Measurements from ENCODE around the gene UBN2. TPM values are rescaled to one million over a fixed set of nuclear protein-coding genes. Genes with fewer than 3 reads are reported as not detected.
"Not testable (repeated sequence)": the region's sequence is repeated elsewhere in the genome, so short reads cannot be mapped to it uniquely, and the experiment has no call there.

Gene UBN2
- total RNA-seq, 1 donor from 2014 or later: 21.0 TPM

DNA sequence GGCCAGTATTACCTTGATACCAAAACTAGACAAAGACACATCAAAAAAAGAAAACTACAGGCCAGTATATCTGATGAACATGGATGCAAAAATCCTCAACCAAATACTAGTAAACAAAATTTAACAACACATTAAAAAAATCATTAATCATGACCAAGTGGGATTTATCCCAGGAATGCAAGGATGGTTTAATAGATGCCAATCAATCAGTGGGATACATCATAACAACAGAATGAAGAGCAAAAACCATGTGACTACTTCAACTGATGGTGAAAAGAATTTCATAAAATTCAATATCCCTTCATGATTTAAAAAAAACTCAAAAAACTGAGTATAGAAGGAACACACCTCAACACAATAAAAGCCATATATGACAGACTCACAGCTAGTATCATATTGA lies 25.2 kb upstream of the UBN2 start:
- no peak overlapping the region for H3K4me3 Mint-ChIP-seq (ENCODE audit: unreplicated experiment)
- no peaks in the 10 kb centered on the region for H3K4me1 Mint-ChIP-seq (ENCODE audit: unreplicated experiment)
- H3K27ac Mint-ChIP-seq (ENCODE audit: unreplicated experiment): no peak overlapping the region
- DNase-seq (ENCODE audit: extremely low spot score, unreplicated experiment): no peak
- peaks cover 26% of the 10 kb centered on the region for H3K9me3 Mint-ChIP-seq (ENCODE audit: unreplicated experiment)
- H3K36me3 Mint-ChIP-seq (ENCODE audit: unreplicated experiment): peaks cover 1% of the 10 kb centered on the region
- peaks cover 27% of the 10 kb centered on the region for H3K27me3 Mint-ChIP-seq (ENCODE audit: unreplicated experiment)
- TF ChIP-seq, protein P1, sequence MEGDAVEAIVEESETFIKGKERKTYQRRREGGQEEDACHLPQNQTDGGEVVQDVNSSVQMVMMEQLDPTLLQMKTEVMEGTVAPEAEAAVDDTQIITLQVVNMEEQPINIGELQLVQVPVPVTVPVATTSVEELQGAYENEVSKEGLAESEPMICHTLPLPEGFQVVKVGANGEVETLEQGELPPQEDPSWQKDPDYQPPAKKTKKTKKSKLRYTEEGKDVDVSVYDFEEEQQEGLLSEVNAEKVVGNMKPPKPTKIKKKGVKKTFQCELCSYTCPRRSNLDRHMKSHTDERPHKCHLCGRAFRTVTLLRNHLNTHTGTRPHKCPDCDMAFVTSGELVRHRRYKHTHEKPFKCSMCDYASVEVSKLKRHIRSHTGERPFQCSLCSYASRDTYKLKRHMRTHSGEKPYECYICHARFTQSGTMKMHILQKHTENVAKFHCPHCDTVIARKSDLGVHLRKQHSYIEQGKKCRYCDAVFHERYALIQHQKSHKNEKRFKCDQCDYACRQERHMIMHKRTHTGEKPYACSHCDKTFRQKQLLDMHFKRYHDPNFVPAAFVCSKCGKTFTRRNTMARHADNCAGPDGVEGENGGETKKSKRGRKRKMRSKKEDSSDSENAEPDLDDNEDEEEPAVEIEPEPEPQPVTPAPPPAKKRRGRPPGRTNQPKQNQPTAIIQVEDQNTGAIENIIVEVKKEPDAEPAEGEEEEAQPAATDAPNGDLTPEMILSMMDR (IDR thresholded peaks at IDR 0.05): no peak

DNA sequence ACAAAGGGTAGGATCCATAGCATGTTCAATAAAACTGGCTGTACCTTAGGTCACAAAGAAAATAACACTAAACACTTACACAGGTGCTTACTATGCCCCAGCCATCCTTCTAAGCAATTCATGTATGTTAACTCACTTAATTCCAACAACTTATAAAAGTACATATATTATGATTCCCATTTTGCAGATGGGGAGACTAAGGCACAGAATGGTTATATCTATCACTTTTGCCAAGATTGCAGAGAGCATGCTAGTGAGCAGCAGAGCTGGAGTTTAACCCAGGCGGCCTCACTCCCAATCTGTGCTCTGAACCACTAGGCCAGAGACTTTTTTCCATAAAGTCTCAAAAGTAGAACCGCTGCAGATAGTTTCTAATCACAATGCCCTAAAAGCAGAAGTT lies 18.9 kb upstream of the UBN2 start:
- Mint-ChIP-seq H3K27me3 (ENCODE audit: unreplicated experiment) (peaks cover 38% of the 10 kb centered on the region), H3K9me3 (ENCODE audit: unreplicated experiment) (peaks cover 5% of the 10 kb centered on the region), H3K27ac (ENCODE audit: unreplicated experiment) (no peak overlapping the region), H3K36me3 (ENCODE audit: unreplicated experiment) (no peaks in the 10 kb centered on the region), H3K4me1 (ENCODE audit: unreplicated experiment) (no peaks in the 10 kb centered on the region), H3K4me3 (ENCODE audit: unreplicated experiment) (no peak overlapping the region)
- no peak for DNase-seq (ENCODE audit: extremely low spot score, unreplicated experiment)
- TF ChIP-seq, protein P1 (IDR thresholded peaks at IDR 0.05): no peak

DNA sequence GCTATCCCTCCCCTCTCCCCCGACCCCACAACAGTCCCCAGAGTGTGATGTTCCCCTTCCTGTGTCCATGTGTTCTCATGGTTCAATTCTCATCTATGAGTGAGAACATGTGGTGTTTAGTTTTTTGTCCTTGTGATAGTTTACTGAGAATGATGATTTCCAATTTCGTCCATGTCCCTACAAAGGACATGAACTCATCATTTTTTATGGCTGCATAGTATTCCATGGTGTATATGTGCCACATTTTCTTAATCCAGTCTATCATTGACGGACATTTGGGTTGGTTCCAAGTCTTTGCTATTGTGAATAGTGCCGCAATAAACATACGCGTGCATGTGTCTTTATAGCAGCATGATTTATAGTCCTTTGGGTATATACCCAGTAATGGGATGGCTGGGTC lies 17.5 kb upstream of the UBN2 start:
- DNase-seq (ENCODE audit: extremely low spot score, unreplicated experiment); H3K9me3 Mint-ChIP-seq (ENCODE audit: unreplicated experiment); H3K27ac Mint-ChIP-seq (ENCODE audit: unreplicated experiment); H3K4me3 Mint-ChIP-seq (ENCODE audit: unreplicated experiment); H3K4me1 Mint-ChIP-seq (ENCODE audit: unreplicated experiment); H3K36me3 Mint-ChIP-seq (ENCODE audit: unreplicated experiment): not testable (repeated sequence)
- H3K27me3 Mint-ChIP-seq (ENCODE audit: unreplicated experiment): peaks cover 34% of the 10 kb centered on the region

DNA sequence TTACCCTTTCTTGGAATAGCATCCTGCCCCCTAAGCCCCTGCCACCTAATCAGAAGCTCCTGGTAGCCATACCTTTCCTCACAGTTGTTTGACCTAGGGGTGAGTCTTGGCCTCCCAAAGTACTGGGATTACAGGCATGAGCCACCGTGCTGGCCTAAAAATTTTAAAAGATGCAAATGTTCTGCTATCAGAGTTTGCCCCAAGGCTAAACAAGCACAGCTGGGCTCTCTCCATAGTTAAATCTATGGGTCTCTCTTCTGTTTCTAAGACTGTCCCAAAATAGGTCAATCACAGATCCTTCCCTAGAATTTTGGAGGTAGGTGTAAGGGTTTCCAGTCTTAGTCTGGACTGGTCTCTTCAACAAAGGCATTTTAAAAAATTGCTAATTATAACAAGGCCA lies 12.9 kb upstream of the UBN2 start:
- no peaks in the 10 kb centered on the region for H3K9me3 Mint-ChIP-seq (ENCODE audit: unreplicated experiment)
- H3K4me1 Mint-ChIP-seq (ENCODE audit: unreplicated experiment): no peaks in the 10 kb centered on the region
- H3K27ac Mint-ChIP-seq (ENCODE audit: unreplicated experiment): no peak overlapping the region
- peaks cover 27% of the 10 kb centered on the region for H3K27me3 Mint-ChIP-seq (ENCODE audit: unreplicated experiment)
- TF ChIP-seq, protein P1 (IDR thresholded peaks at IDR 0.05): no peak
- no peak overlapping the region for H3K4me3 Mint-ChIP-seq (ENCODE audit: unreplicated experiment)
- H3K36me3 Mint-ChIP-seq (ENCODE audit: unreplicated experiment): no peaks in the 10 kb centered on the region
- no peak for DNase-seq (ENCODE audit: extremely low spot score, unreplicated experiment)

DNA sequence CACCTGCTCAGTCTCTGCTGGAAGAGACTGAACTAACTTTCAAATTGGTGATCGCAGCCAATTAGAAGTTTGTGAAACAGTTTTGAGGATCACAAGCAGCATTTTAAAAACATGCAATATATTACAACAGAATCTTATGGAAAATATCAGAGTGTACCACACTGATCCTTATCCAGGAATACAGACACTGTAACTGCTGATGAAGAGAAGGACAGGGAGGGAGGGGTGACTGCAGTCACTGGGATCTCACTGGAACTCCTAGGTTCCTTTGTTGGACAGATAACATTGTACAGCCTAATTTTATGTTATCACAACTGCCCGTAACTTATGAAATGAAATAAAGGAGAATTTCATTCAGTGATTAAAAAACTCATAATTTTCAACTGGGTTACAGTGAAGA lies 6.8 kb upstream of the UBN2 start:
- Mint-ChIP-seq H3K4me3 (ENCODE audit: unreplicated experiment) (no peak overlapping the region), H3K4me1 (ENCODE audit: unreplicated experiment) (no peaks in the 10 kb centered on the region), H3K27me3 (ENCODE audit: unreplicated experiment) (peaks cover 40% of the 10 kb centered on the region), H3K36me3 (ENCODE audit: unreplicated experiment) (no peaks in the 10 kb centered on the region), H3K9me3 (ENCODE audit: unreplicated experiment) (no peaks in the 10 kb centered on the region), H3K27ac (ENCODE audit: unreplicated experiment) (no peak overlapping the region)
- TF ChIP-seq, protein P1 (IDR thresholded peaks at IDR 0.05): no peak
- DNase-seq (ENCODE audit: extremely low spot score, unreplicated experiment): no peak

DNA sequence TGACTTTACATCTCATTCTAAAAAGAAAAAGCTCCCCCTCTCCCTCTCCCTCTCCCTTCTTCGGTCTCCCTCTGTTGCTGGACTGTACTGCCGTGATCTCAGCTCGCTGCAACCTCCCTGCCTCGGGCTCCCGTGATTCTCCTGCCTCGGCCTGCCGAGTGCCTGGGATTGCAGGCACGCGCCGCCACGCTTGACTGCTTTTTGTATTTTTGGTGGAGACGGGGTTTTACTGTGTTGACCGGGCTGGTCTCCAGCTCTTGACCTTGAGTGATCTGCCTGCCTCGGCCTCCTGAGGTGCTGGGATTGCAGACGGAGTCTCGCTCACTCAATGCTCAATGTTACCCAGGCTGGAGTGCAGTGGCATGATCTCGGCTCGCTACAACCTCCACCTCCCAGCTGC lies 6.2 kb upstream of the UBN2 start:
- H3K9me3 Mint-ChIP-seq (ENCODE audit: unreplicated experiment); H3K36me3 Mint-ChIP-seq (ENCODE audit: unreplicated experiment); H3K27ac Mint-ChIP-seq (ENCODE audit: unreplicated experiment); H3K4me3 Mint-ChIP-seq (ENCODE audit: unreplicated experiment); DNase-seq (ENCODE audit: extremely low spot score, unreplicated experiment); H3K4me1 Mint-ChIP-seq (ENCODE audit: unreplicated experiment): not testable (repeated sequence)
- peaks cover 38% of the 10 kb centered on the region for H3K27me3 Mint-ChIP-seq (ENCODE audit: unreplicated experiment)

DNA sequence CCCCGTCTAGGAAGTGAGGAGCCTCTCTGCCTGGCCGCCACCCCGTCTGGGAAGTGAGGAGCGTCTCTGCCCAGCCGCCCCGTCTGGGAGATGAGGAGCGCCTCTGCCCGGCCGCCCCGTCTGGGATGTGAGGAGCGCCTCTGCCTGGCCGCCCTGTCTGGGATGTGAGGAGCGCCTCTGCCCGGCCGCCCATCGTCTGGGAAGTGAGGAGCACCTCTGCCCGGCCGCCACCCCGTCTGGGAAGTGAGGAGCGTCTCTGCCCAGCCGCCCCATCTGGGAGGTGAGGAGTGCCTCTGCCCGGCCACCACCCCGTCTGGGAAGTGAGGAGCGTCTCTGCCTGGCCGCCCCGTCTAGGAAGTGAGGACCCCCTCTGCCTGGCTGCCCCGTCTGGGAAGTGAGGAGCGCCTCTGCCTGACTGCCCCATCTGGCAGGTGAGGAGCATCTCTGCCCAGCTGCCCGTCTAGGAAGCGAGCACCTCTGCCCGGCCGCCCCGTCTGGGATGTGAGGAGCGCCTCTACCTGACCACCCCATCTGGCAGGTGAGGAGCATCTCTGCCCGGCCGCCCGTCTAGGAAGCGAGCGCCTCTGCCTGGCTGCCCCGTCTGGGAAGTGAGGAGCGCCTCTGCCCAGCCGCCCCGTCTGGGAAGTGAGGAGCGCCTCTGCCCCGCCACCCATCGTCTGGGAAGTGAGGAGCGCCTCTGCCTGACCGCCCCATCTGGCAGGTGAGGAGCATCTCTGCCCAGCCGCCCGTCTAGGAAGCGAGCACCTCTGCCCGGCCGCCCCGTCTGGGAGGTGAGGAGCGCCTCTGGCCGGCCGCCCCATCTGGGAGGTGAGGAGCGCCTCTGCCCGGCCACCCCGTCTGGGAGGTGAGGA lies 5.5 kb upstream of the UBN2 start:
- not testable (repeated sequence) for H3K27ac Mint-ChIP-seq (ENCODE audit: unreplicated experiment); DNase-seq (ENCODE audit: extremely low spot score, unreplicated experiment); H3K36me3 Mint-ChIP-seq (ENCODE audit: unreplicated experiment); H3K4me3 Mint-ChIP-seq (ENCODE audit: unreplicated experiment); H3K9me3 Mint-ChIP-seq (ENCODE audit: unreplicated experiment); H3K4me1 Mint-ChIP-seq (ENCODE audit: unreplicated experiment)
- peaks cover 37% of the 10 kb centered on the region for H3K27me3 Mint-ChIP-seq (ENCODE audit: unreplicated experiment)

DNA sequence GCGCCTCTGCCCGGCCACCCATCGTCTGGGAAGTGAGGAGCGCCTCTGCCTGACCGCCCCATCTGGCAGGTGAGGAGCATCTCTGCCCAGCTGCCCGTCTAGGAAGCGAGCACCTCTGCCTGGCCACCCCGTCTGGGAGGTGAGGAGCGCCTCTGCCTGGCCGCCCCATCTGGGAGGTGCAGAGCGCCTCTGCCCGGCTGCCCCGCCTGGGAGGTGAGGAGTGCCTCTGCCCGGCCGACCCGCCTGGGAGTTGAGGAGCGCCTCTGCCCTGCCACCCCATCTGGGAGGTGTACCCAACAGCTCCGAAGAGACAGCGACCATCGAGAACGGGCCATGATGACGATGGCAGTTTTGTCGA lies 4.9 kb upstream of the UBN2 start:
- not testable (repeated sequence) for H3K36me3 Mint-ChIP-seq (ENCODE audit: unreplicated experiment); H3K27ac Mint-ChIP-seq (ENCODE audit: unreplicated experiment); H3K4me3 Mint-ChIP-seq (ENCODE audit: unreplicated experiment); H3K9me3 Mint-ChIP-seq (ENCODE audit: unreplicated experiment); DNase-seq (ENCODE audit: extremely low spot score, unreplicated experiment)
- peaks cover 35% of the 10 kb centered on the region for H3K27me3 Mint-ChIP-seq (ENCODE audit: unreplicated experiment)
- H3K4me1 Mint-ChIP-seq (ENCODE audit: unreplicated experiment): peaks cover 12% of the 10 kb centered on the region
